Activated naive CD8-positive, alpha-beta T cell treated with anti-CD3 and anti-CD28 coated beads, Interleukin-2, amount 10 ng/mL, durations not matched to agents 7 days and 5 days (primary cell): ENCODE measurements around the gene CCT6B. TPM values are rescaled to one million over a fixed set of nuclear protein-coding genes. Genes with fewer than 3 reads are reported as not detected.

Experiments used
- ATAC-seq: fragments of 150-1000 bp; cut with Tn5 transposase; one replicate; pipeline ENCODE4 v1.10.0; 2021; ENCODE audit warnings: low read depth, moderate library complexity
- POLR2A ChIA-PET: fragments of 350-600 bp; sonication (Branson Sonifier 250); formaldehyde crosslinking; loops from one replicate; lab custom pipeline; 2021; ENCODE audit warnings: antibody characterized with exemption; lab: Charles Lee
- DNase-seq: peaks from one replicate; pipeline ENCODE4 v3.0.0; 2021
- H3K27ac Mint-ChIP-seq: one replicate; pipeline ENCODE4 v1.8.0; 2022; ENCODE audit warnings: mild to moderate bottlenecking, mixed read lengths
- H3K27me3 Mint-ChIP-seq: one replicate; pipeline ENCODE4 v1.8.0; 2022; ENCODE audit warnings: mild to moderate bottlenecking, moderate library complexity, mixed read lengths
- H3K36me3 Mint-ChIP-seq: one replicate; pipeline ENCODE4 v1.8.0; 2021; ENCODE audit warnings: mild to moderate bottlenecking, mixed read lengths
- H3K4me1 Mint-ChIP-seq: one replicate; pipeline ENCODE4 v1.8.0; 2021; ENCODE audit warnings: mixed read lengths
- H3K4me3 Mint-ChIP-seq: one replicate; pipeline ENCODE4 v1.8.0; 2022; ENCODE audit warnings: mild to moderate bottlenecking, moderate library complexity, mixed read lengths
- H3K9me3 Mint-ChIP-seq: one replicate; pipeline ENCODE4 v1.8.0; 2021; ENCODE audit warnings: mixed read lengths
- total RNA-seq, 2 experiments: library from RNA; stranded (reverse); gene quantifications; one replicate each; pipeline ENCODE4 v1.2.3, GENCODE V29; 2021

CCT6B gene
- total RNA-seq, 2 experiments from 2014 or later: 1.4 to 1.5 TPM

DNA sequence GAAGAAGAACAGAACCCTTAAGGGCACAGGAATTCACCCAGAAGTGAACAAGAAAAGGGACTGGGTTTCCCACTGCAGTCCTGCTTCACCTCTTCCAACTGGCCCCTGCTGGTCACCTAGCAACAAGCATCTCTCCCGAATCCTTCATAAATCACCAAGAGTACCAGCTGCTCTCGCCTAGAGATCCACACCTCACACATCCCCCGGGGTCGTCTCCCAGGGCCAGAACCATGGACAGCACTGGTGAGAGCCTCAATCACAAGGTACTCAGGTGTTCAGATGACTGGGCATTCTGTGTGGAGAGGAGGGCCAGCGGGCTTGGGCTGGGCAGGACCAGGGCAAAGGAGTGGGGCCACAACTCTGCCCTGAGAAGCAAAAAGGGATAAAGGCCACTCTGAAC is 65.9 kb downstream of the CCT6B start:
- Mint-ChIP-seq H3K27ac (no peak overlapping the region), H3K4me1 (no peaks in the 10 kb centered on the region), H3K4me3 (no peak overlapping the region), H3K9me3 (no peaks in the 10 kb centered on the region), H3K27me3 (peaks cover 23% of the 10 kb centered on the region), H3K36me3 (no peaks in the 10 kb centered on the region)
- no peak for ATAC-seq
- POLR2A ChIA-PET: no interaction called here
- no peak for DNase-seq

DNA sequence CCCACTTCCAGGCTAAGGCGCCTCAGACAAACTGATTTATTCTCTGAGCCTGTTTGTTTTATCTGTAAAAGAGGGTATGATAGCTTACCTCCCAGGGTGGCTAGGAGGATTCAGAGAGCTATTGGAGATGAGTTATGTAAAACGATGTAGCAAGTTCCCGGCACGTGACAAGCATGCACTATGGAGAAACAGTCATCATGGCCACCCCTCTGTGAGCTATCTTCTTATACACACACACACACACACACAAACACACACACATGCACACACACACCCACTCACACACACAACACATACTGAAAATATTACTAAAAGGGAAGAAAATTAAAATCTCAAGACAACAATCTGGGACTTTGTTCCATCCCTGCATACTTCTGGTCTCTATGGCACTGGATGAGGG is 66.3 kb downstream of the CCT6B start:
- POLR2A ChIA-PET: no interaction called here
- DNase-seq (no peak), ATAC-seq (no peak)
- Mint-ChIP-seq H3K36me3 (no peaks in the 10 kb centered on the region), H3K27me3 (peaks cover 20% of the 10 kb centered on the region), H3K4me1 (no peaks in the 10 kb centered on the region), H3K9me3 (no peaks in the 10 kb centered on the region), H3K4me3 (no peak overlapping the region), H3K27ac (no peak overlapping the region)

DNA sequence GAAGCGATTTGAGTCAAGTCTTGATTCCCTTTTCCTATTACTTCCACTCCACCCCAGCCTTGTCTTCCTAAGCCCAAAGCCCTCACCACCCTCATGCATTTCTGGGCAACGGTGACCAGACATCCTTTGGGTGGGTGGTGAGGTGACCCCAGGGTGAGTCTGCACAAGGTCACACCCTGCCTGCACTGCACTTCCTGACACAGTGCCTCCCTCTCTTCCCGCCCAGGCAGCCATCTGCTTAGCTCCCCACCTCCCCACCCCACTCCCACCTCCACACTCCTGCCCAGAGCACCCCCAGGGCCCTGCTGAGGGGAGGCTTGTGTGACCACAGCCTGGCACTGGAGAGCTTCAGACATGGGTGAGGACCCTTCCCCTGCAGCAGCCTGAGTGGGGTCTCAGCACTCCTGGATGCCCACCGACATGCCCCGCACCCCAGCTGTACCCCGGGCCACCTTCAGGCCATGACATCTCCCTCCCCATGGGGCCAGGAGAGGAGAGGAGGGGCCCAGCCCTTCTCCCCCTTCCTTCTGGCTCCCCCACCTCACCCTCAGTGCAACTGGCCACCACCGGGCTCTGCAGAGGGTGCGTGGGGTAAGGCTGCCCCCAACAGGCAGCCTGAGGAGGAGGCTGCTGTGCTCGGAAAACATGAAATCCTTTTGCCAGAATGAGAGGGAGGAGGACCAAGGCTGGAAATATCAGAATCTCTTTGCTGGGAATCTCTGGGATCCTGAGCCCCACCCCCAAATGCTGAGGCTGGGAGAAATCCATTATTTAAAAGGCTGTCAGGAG is 68.6 kb downstream of the CCT6B start:
- ATAC-seq: no peak
- DNase-seq: no peak
- no peaks in the 10 kb centered on the region for H3K9me3 Mint-ChIP-seq
- no peaks in the 10 kb centered on the region for H3K36me3 Mint-ChIP-seq
- no peaks in the 10 kb centered on the region for H3K4me1 Mint-ChIP-seq
- H3K4me3 Mint-ChIP-seq: no peak overlapping the region
- peak overlapping the region; percentile 25 for H3K27ac Mint-ChIP-seq
- peaks cover 16% of the 10 kb centered on the region for H3K27me3 Mint-ChIP-seq
- POLR2A ChIA-PET: no interaction called here

DNA sequence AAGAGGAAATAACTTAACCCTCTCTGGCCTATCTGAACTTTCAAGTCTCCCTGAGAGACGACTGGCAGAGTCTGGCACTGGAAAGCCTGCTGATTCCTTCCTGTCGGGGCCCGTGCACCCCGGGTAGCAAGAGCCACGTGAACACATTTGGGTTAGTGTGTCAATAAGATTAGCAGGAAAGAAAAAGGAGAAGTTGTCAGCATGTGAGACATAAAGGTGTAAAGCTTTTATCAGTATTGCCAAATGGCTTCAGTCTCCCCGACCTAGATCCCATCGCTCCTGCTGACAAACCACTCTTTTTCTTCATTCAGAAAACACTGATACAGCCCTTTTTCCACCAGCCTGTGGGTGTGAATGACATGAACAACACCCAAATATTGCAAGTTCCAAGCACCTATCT is 74.4 kb downstream of the CCT6B start:
- H3K9me3 Mint-ChIP-seq: no peaks in the 10 kb centered on the region
- peaks cover 1% of the 10 kb centered on the region for H3K4me1 Mint-ChIP-seq
- POLR2A ChIA-PET: no interaction called here
- no peak overlapping the region for H3K4me3 Mint-ChIP-seq
- H3K27me3 Mint-ChIP-seq: peaks cover 31% of the 10 kb centered on the region
- DNase-seq: no peak
- no peak overlapping the region for H3K27ac Mint-ChIP-seq
- H3K36me3 Mint-ChIP-seq: no peaks in the 10 kb centered on the region
- ATAC-seq: no peak

DNA sequence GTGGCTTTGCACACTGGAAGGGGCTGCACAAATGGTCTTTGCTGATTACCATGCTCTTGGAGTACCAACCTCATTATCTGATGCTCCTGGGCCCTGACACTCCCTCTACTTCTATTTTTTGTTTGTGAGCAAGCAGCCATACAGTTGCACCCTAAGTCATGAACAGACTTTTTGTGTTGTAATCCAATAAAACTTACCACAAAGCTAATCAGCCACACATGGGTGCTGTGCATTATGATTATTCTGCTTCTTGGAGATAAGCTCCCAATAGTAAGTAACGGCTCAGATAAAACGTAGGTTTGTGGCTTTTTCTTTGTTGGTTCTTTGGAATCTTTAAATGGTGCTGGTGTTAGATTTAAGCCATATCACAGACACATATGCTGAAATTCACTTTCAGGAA is 76.2 kb downstream of the CCT6B start:
- Mint-ChIP-seq H3K27ac (no peak overlapping the region), H3K4me3 (no peak overlapping the region), H3K4me1 (peaks cover 1% of the 10 kb centered on the region), H3K27me3 (peaks cover 38% of the 10 kb centered on the region), H3K36me3 (no peaks in the 10 kb centered on the region), H3K9me3 (no peaks in the 10 kb centered on the region)
- POLR2A ChIA-PET: no interaction called here
- no peak for DNase-seq
- no peak for ATAC-seq

DNA sequence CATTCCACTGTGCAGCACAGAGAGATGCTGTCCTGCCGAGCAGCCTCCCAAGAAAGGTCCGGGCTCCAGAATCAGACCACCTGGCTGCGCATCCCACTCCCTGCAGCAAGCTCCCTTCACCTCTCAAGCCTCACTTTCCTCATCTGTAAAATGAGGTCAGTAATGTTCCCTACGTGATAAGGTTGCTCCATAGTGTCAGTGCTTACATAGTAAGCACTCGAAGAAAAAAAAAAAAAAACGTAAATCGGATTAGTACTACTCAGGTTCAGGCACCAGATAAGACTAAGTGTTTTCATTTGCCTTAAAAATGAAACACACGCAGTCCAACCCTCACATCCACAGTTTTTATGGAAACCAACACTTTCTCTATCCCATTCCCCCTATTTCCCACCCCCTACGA is 76.7 kb downstream of the CCT6B start:
- Mint-ChIP-seq H3K4me3 (no peak overlapping the region), H3K27me3 (peaks cover 43% of the 10 kb centered on the region), H3K4me1 (peaks cover 1% of the 10 kb centered on the region), H3K9me3 (no peaks in the 10 kb centered on the region), H3K36me3 (no peaks in the 10 kb centered on the region), H3K27ac (no peak overlapping the region)
- POLR2A ChIA-PET: no interaction called here
- no peak for DNase-seq
- no peak for ATAC-seq

DNA sequence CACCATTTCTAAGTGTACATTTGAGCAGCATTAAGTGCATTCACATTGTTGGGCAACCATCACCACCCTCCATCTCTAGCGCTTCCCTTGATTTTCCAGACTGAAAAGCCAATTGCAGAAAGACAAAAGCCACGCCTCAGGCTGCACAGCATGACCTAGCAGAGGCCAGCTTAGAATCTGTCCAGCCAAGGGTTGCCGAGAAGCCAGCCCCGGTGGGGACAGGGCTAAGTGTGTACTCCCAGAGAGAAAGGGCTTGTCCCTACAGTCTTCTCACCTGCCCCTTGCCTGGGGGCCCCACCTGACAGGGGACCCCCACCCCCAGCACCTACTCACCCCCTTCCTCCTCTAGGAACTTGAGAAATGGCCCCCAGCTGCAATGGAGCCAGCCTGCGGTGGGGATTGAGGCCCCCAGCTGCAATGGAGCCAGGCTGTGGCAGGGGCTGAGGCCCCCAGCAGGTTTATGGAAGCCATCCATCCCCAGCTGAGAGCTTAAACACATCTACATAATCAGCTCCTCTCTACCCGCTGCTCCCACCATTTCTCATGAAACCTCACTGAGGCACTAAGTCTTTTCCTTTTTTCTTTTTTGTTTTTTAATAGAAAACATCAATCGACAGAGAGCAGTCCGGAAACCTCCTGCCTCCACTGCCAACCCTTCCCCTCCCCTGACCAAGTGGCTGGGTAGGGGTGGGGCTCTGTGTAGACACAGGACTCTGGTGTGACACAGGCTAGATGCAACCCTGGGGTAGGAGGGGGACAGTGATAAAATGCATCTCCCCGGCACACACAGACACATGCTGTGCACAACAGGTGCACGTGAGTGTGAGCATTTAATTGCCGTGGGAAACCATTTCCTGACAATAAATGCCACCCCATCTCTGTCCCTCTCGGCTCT is 77.9 kb downstream of the CCT6B start:
- no peaks in the 10 kb centered on the region for H3K36me3 Mint-ChIP-seq
- no peak overlapping the region for H3K27ac Mint-ChIP-seq
- peaks cover 1% of the 10 kb centered on the region for H3K4me1 Mint-ChIP-seq
- no peak overlapping the region for H3K4me3 Mint-ChIP-seq
- no peak for ATAC-seq
- POLR2A ChIA-PET: no interaction called here
- peaks cover 42% of the 10 kb centered on the region for H3K27me3 Mint-ChIP-seq
- no peak for DNase-seq
- H3K9me3 Mint-ChIP-seq: no peaks in the 10 kb centered on the region

DNA sequence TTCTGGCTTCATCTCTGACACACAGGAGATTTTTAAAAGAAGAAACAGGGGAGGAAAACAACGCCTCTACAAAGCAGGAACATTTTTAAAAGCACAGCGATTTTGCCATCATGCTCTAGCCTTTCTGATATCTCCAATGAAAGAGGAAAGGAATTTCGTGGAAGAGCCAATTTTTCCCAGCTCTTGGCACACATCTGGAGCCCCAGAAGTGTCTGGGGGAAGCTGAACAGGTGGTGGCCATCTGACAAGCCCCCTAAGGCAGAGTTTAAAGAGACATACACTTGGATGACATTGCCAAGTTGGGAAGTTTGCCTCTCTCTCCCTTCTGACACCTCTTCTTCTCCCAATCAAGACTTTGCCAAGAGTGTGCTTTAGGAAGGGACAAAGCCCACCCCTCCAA is 82.1 kb downstream of the CCT6B start:
- Mint-ChIP-seq H3K9me3 (no peaks in the 10 kb centered on the region), H3K27me3 (peaks cover 20% of the 10 kb centered on the region), H3K4me1 (no peaks in the 10 kb centered on the region), H3K27ac (no peak overlapping the region), H3K4me3 (no peak overlapping the region), H3K36me3 (no peaks in the 10 kb centered on the region)
- ATAC-seq (no peak), DNase-seq (no peak)
- POLR2A ChIA-PET: no interaction called here

Other genes with a start within 250 kb of the CCT6B start
- gene ZNF830, start 80 bp upstream of the CCT6B start, total RNA-seq: 10 to 100 TPM; 29.5 to 33.4 TPM
- 10 to 100 TPM; 39.7 to 40.3 TPM for gene LIG3, start 19.1 kb upstream of the CCT6B start, total RNA-seq
- 10 to 100 TPM; 37.4 to 42.3 TPM for gene RFFL, start 102.2 kb upstream of the CCT6B start, total RNA-seq
- 10 to 100 TPM; 27.3 to 33.8 TPM for gene RAD51D, start 158.4 kb upstream of the CCT6B start, total RNA-seq
- not detected for gene FNDC8, start 160.2 kb upstream of the CCT6B start, total RNA-seq
- gene NLE1, start 180.8 kb upstream of the CCT6B start, total RNA-seq: 10 to 100 TPM; 13.4 to 17.4 TPM
- gene UNC45B, start 186.4 kb upstream of the CCT6B start, total RNA-seq: under 1 TPM; 0.14 to 0.20 TPM
- gene SLC35G3, start 232.9 kb upstream of the CCT6B start, total RNA-seq: not detected